ENCODE results near the gene MMAA.
"Not testable (repeated sequence)": the region's sequence is repeated elsewhere in the genome, so short reads cannot be mapped to it uniquely, and the experiment has no call there.

The MMAA gene

GRCh38 chr4:145618932-145619638 lies at the start of gene MMAA:
TSS of gene MMAA (plus strand) at chr4:145619385. CDS start at chr4:145639140, 19,755 bp downstream.
- peak; percentile 93 for DNase-seq

- DNase-seq: not testable (repeated sequence)
These were observed 44.6 kb upstream of the MMAA start for GRCh38 chr4:145574546-145574945.

DNA sequence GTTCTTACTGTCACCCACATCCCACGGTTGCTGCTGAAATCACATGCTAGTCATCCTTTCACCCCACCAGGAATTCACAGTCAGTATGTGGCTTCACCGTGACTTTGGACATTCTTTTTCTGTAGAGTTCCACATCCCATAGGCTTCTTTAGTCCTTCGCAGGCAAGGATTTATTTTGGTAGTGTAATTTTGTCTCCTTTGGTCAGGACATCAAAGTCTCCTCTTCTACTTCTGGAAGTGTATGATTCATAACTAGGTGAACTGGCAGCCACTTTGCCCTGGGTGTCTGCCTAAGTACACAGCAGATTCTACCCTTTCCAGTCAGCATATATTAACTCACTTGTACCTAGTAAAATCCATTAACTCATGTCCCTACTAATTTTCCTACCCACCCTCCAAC lies 38.3 kb upstream of the MMAA start:
- DNase-seq: no peak

GRCh38 chr4:145583191-145584055 lies 35.8 kb upstream of the MMAA start:
- DNase-seq: no peak

- no peak for DNase-seq
These were observed 32.0 kb upstream of the MMAA start for GRCh38 chr4:145587088-145587754.

GRCh38 chr4:145589381-145589780 lies 29.8 kb upstream of the MMAA start:
- DNase-seq: not testable (repeated sequence)

DNA sequence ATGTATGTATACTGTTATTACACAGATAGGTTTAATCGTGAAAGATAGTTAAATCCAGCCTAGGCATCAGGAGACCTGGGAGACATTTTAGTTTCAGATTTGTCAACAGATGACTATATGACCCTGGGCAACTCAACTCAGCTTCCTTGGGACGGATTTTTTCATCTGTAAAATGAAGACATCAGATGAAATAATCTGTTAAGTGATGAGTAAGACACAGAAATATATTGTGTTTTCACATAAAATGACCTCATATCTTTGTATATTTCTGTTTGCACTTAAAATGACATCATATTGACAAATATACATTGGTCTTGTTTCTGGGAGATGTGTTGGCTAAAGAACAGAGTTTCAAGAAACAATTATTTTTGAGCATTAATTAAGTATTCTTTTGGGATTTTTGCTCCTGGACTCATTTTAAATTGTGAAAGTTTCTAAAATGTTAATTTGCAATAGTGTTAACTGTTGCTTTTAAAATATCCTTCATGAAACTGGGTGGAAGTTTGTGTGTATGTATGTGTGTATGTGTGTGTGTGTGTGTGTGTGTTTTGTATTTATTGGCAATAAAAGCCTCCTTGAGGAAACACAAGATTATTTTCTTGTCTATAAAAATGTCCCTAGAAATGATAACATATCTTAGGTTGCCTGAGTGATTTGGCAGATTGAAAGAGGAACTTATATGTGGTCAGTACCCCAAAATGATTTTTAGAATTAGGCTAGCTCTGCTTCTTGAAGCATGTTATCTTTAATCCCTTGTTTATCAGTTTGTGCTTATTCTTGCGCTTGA lies 29.1 kb upstream of the MMAA start:
- no peak for DNase-seq

- DNase-seq: no peak
These were observed 16.9 kb upstream of the MMAA start for GRCh38 chr4:145602129-145602760.

- no peak for DNase-seq
These were observed 13.2 kb upstream of the MMAA start for GRCh38 chr4:145605941-145606340.

- peak; percentile 42 for DNase-seq
These were observed 9.4 kb upstream of the MMAA start for GRCh38 chr4:145609481-145610427.

DNA sequence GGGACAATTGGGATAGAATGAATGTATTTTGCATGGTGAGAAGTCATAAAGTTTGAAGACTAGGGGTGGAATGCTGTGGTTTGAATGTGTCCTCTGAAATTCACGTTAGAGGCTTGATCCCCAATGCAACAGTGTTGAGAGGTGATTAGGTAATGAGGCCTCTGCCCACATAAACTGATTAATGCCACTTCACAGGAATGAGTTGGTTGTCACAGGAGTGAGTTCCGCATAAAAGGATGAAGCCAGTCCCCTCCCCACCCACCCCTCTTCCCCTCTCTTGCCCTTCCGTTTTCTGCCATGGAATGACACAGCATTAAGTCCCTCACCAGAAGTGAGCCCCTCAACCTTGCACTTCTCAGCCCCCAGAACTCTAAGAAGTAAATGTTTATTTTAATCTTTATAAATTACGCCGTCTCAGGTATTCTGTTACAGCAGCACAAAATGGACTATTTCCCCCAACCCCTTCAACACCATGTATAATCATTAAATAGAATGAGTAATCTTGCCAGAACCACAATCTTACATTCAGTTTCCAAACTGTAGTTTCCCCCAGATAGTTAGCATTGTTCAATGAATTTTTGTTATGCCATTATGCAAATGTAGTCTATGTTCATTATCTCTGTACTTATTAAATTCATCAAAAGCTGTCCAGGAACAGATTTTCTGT lies 5.5 kb upstream of the MMAA start:
- no peak for DNase-seq

DNA sequence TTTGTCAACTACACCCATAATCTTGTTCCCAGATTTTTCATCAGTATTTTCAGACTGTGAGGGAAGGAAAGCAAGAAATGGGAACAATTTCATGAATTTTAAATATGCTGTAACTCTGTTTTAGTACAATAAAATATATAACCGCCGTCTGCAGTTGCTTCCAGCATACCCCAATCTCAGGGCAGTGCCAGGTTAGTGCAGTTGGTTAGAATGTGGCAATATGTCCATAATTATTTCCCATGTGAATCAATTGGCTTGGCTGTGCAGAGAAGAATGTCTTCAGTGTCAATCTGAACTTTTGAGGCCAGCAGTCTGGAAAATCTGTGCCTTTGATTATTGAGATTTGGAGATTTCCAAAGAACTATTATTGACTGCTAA lies 5.0 kb upstream of the MMAA start:
- DNase-seq: no peak

GRCh38 chr4:145618210-145618931 lies 814 bp upstream of the MMAA start:
- peak; percentile 7 for DNase-seq

GRCh38 chr4:145619639-145619996 lies 433 bp downstream of the MMAA start:
- DNase-seq: no peak

DNA sequence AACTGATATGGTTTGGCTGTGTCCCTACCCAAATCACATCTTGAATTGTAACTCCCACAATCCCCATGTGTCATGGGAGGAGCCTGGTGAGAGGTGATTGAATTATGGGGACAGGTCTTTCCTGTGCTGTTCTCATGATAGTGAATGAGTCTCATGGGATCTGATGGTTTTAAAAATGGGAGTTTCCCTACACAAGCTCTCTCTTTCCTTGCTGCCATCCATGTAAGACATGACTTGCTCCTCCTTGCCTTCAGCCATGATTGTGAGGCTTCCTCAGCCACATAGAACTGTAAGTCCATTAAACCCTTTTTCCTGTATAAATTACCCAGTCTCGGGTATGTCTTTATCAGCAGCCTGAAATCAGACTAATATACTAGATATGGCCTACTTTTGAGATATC lies 2.9 kb downstream of the MMAA start:
- DNase-seq: not testable (repeated sequence)

DNA sequence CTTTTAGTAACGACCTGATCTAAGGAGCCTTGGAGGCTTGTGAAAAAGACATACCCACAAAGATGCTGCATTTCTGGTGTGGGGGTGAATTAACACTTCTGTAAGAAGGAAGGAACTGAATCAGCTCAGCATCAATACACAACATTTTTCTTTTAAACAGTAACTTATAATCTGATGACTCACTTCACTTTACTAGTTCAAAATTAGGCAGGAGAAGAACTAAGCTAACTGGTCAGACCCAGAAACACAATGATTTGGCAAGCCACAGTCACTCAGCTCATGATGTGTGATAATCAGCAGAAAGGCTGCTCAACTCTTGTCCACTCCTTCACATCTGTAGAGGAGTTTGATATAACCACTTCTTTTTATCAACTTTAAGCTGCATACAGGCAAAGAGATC lies 4.6 kb downstream of the MMAA start:
- DNase-seq: no peak

- DNase-seq: no peak
These were observed 6.8 kb downstream of the MMAA start for GRCh38 chr4:145625677-145626622.

DNA sequence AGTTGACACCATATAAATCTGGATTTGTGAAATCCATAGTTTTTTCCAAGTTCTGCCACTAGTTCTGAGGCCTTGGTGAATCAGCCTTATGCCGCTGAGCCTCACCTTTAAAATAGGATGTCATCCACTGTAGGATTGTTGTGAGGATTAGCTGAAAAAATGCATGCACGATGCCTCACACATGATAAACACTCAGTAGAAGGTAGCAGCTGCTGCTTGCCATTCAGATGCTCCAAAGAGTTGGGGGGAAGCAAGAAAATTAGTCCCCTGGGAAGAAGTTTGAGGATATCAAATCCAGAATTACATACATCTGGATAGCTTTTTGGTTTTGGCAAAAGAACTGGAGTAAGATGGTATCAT lies 7.4 kb downstream of the MMAA start:
- no peak for DNase-seq

DNA sequence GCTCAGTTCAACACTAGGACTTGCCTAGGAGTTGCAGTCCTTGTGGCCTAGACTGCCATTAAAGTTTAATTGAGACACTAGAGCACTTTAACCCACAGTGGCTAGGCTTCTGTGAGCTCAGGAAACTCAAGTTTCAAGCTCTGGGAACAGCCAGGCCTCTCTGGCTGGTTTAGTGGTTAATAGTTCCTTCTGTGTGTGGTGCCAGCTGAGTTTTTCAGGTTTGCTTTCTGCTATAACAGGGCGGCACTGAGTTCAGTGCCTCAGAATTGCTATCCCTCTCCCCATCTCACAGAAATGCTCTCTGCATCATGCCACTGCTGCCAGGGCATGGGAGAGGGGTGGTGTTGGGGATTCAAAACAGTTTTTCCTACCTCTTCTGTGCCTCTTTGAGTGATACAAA lies 15.9 kb downstream of the MMAA start:
- DNase-seq: no peak
